Fibroblast of lung (primary cell): ENCODE data around the gene DNASE2B. TPM values are rescaled to one million over a fixed set of nuclear protein-coding genes. Genes with fewer than 3 reads are reported as not detected.

Experiments
- DNase-seq, 2 donors: peaks; one replicate each; pipeline versions ENCODE4 v3.0.0 to v3.0.0-alpha.2; 2010; ENCODE audit warnings: low read depth in 2 of 2
- H2AFZ ChIP-seq: 2 replicates; pipeline ENCODE4 v1.5.1; 2012; ENCODE audit warnings: low read length, control low read depth, inconsistent platforms
- H3K27ac ChIP-seq: 2 replicates; pipeline ENCODE4 v1.5.1; 2011; ENCODE audit warnings: low read length, control low read depth; ENCODE audit not compliant: insufficient read depth
- H3K27me3 ChIP-seq: 2 replicates; pipeline ENCODE4 v1.5.1; 2011; ENCODE audit warnings: mild to moderate bottlenecking, low read length; ENCODE audit not compliant: control insufficient read depth, insufficient read depth
- H3K36me3 ChIP-seq: 2 replicates; pipeline ENCODE4 v1.5.1; 2011; ENCODE audit warnings: low read length; ENCODE audit not compliant: control insufficient read depth, insufficient read depth
- H3K4me1 ChIP-seq: 2 replicates; pipeline ENCODE4 v1.5.1; 2011; ENCODE audit warnings: low read length; ENCODE audit not compliant: control insufficient read depth, insufficient read depth; ENCODE audit errors: extremely low read depth
- H3K4me2 ChIP-seq: 2 replicates; pipeline ENCODE4 v1.5.1; 2011; ENCODE audit warnings: low read length, control low read depth; ENCODE audit not compliant: insufficient read depth; ENCODE audit errors: extremely low read depth
- H3K4me3 ChIP-seq, 4 experiments: fragments of 200-600 bp in 1 of 4; sonication (generic) in 1 of 4; replicated peaks in 1 of 4; 2 replicates each; pipeline ENCODE4 v1.5.1; 2011 to 2016; ENCODE audit warnings: low read length in 4 of 4, low read depth in 3 of 4, mild to moderate bottlenecking in 3 of 4, control low read depth in 2 of 4, inconsistent platforms in 1 of 4, mixed read lengths in 1 of 4; ENCODE audit not compliant: insufficient read depth in 1 of 4; ENCODE audit errors: control extremely low read depth in 1 of 4
- H3K79me2 ChIP-seq: 2 replicates; pipeline ENCODE4 v1.5.1; 2012; ENCODE audit warnings: mild to moderate bottlenecking, low read length, inconsistent platforms; ENCODE audit not compliant: control insufficient read depth, insufficient read depth
- H3K9ac ChIP-seq: 2 replicates; pipeline ENCODE4 v1.5.1; 2011; ENCODE audit warnings: mild to moderate bottlenecking, low read length, control low read depth; ENCODE audit not compliant: insufficient read depth
- H3K9me3 ChIP-seq: 2 replicates; pipeline ENCODE4 v1.5.1; 2012; ENCODE audit warnings: low read depth, low read length; ENCODE audit not compliant: control insufficient read depth, insufficient read depth
- H4K20me1 ChIP-seq: 2 replicates; pipeline ENCODE4 v1.5.1; 2011; ENCODE audit warnings: low read length; ENCODE audit not compliant: control insufficient read depth, insufficient read depth; ENCODE audit errors: extremely low read depth
- EZH2 ChIP-seq: IDR thresholded peaks from 2 replicates; pipeline ENCODE4 v1.5.1; 2012; ENCODE audit warnings: low read length, control low read depth, mild to moderate bottlenecking; ENCODE audit errors: missing control alignments
- polyA plus RNA-seq, 2 donors: library from polyadenylated mRNA; depleted of rRNA in 1 of 2; stranded (reverse) in 1 of 2; unstranded in 1 of 2; fragments of >200 nt; gene quantifications; 2 replicates each; pipeline ENCODE4 v1.2.1, GENCODE V29; 2011 to 2012; ENCODE audit warnings: missing spikeins in 1 of 2
- total RNA-seq: library from RNA; depleted of rRNA; stranded (reverse); fragments of >200 nt; gene quantifications from 2 replicates; pipeline ENCODE4 v1.2.1, GENCODE V29; 2014
- TF ChIP-seq, protein P1 (sequence below), 2 donors: IDR thresholded peaks in 1 of 2; conservative IDR thresholded peaks in 1 of 2; 1 replicate in 1 of 2; 2 replicates in 1 of 2; pipeline ENCODE4 v1.5.1; 2011 to 2012; ENCODE audit warnings: low read length in 2 of 2, control low read depth in 1 of 2, inconsistent platforms in 1 of 2, low read depth in 1 of 2, mild to moderate bottlenecking in 1 of 2

Gene DNASE2B
- total and polyA plus RNA-seq, 2 donors (not counting 1 experiment from before 2014, with no cell fraction given) = not detected

DNA sequence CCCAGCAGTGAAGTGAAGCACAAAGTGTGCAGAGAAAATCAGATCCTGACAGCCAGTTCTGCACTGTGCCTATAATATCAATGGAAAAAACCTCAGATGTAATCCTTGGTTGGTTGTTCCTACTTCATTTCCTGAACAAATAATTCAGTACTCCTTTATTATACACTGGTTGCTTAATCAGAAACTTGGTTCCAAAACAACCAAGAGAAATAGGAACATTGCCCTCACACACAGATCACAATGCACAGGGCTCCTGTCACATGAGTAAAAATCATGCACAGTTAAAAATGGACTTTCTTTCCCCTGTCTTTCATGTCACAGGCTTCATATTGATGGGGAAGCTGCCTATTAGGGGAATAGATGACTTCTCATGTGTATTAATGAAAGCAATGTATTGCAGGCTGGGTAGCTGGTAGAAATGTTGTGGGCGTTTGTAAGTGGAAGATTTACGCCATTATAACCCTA, 9.7 kb downstream of the DNASE2B start:
- Histone ChIP-seq H3K27me3 (no peaks in the 10 kb centered on the region), H3K36me3 (no peaks in the 10 kb centered on the region), H4K20me1 (no peaks in the 10 kb centered on the region), H3K9ac (no peak overlapping the region), H3K4me1 (no peaks in the 10 kb centered on the region), H3K79me2 (no peaks in the 10 kb centered on the region), H2AFZ (no peak overlapping the region), H3K4me2 (no peak overlapping the region), H3K27ac (no peak overlapping the region), H3K9me3 (no peaks in the 10 kb centered on the region), H3K4me3 (no peak overlapping the region)
- no peak for DNase-seq
- no peak for TF ChIP-seq EZH2
- TF ChIP-seq, protein P1, sequence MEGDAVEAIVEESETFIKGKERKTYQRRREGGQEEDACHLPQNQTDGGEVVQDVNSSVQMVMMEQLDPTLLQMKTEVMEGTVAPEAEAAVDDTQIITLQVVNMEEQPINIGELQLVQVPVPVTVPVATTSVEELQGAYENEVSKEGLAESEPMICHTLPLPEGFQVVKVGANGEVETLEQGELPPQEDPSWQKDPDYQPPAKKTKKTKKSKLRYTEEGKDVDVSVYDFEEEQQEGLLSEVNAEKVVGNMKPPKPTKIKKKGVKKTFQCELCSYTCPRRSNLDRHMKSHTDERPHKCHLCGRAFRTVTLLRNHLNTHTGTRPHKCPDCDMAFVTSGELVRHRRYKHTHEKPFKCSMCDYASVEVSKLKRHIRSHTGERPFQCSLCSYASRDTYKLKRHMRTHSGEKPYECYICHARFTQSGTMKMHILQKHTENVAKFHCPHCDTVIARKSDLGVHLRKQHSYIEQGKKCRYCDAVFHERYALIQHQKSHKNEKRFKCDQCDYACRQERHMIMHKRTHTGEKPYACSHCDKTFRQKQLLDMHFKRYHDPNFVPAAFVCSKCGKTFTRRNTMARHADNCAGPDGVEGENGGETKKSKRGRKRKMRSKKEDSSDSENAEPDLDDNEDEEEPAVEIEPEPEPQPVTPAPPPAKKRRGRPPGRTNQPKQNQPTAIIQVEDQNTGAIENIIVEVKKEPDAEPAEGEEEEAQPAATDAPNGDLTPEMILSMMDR (conservative IDR thresholded peaks at IDR 0.05 in 1 of 2, IDR thresholded peaks at IDR 0.05 in 1 of 2; ENCODE audit: low read depth in 1 of 2, low read length in 2 of 2) = no peak

DNA sequence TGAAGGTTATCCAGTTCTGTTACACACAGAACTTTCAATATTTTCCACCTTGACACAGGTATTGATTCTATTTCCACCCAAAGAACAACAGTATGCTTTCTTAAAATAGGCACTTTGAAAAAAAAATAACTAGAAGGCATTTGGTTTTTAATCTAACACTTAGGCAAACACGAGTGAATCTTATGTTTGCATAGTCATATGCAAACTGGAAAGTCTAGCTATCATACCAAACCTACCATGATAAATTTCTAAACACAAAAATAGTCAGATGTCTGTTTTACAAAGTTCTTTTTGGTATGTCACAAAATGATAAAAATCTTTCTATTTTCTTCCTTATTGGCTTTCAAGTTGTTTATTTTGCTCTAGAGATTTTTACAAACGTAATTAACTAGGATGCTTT, 11.6 kb downstream of the DNASE2B start:
- Histone ChIP-seq H4K20me1 (no peaks in the 10 kb centered on the region), H3K9me3 (no peaks in the 10 kb centered on the region), H3K79me2 (no peaks in the 10 kb centered on the region), H3K4me3 (no peak overlapping the region), H3K27me3 (no peaks in the 10 kb centered on the region), H2AFZ (no peak overlapping the region), H3K9ac (no peak overlapping the region), H3K4me2 (no peak overlapping the region), H3K27ac (no peak overlapping the region), H3K36me3 (no peaks in the 10 kb centered on the region), H3K4me1 (no peaks in the 10 kb centered on the region)
- TF ChIP-seq, protein P1 (conservative IDR thresholded peaks at IDR 0.05 in 1 of 2, IDR thresholded peaks at IDR 0.05 in 1 of 2; ENCODE audit: low read depth in 1 of 2, low read length in 2 of 2) = no peak
- no peak for TF ChIP-seq EZH2
- no peak for DNase-seq

DNA sequence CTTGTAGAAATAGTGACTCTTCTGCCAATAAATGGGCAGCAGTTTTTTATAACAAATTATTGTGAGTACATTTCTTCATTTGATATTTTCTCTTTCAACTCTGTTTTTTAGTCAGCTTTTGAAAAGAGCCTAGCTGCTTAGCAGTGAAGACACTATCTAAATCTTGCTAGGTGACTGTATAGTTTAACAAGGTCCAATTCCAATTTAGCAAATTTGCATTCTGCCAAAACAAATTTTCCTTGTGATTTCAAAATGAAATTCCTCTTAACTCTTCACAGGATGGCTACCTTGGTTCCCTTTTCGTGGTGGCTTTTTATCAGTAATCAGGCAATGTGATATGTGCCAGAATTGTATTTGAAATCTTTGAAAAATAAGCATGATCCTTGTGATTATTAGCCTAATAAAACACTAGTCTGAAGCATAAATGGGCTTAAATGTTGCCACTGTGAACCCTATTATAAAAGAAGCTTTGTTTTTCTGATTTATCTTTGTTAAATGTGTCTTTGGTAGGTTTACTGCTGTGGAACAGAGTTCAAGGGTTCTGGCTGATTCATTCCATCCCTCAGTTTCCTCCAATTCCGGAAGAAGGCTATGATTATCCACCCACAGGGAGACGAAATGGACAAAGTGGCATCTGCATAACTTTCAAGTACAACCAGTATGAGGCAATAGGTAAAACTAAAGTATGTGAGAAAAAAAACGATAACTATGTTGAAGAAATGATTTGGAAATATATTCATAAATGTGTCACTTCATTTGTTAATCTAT, 12.2 kb downstream of the DNASE2B start:
- Histone ChIP-seq H3K4me3 (no peak overlapping the region), H2AFZ (no peak overlapping the region), H3K79me2 (no peaks in the 10 kb centered on the region), H3K36me3 (no peaks in the 10 kb centered on the region), H3K4me2 (no peak overlapping the region), H3K9ac (no peak overlapping the region), H3K27me3 (no peaks in the 10 kb centered on the region), H3K9me3 (no peaks in the 10 kb centered on the region), H4K20me1 (no peaks in the 10 kb centered on the region), H3K4me1 (peaks cover 2% of the 10 kb centered on the region), H3K27ac (no peak overlapping the region)
- no peak for DNase-seq
- TF ChIP-seq, protein P1 (conservative IDR thresholded peaks at IDR 0.05 in 1 of 2, IDR thresholded peaks at IDR 0.05 in 1 of 2; ENCODE audit: low read depth in 1 of 2, low read length in 2 of 2) = no peak
- no peak for TF ChIP-seq EZH2
